ENCODE measurements around the gene RAB11FIP3. TPM values are rescaled to one million over a fixed set of nuclear protein-coding genes. Genes with fewer than 3 reads are reported as not detected.

RAB11FIP3 gene, protein sequence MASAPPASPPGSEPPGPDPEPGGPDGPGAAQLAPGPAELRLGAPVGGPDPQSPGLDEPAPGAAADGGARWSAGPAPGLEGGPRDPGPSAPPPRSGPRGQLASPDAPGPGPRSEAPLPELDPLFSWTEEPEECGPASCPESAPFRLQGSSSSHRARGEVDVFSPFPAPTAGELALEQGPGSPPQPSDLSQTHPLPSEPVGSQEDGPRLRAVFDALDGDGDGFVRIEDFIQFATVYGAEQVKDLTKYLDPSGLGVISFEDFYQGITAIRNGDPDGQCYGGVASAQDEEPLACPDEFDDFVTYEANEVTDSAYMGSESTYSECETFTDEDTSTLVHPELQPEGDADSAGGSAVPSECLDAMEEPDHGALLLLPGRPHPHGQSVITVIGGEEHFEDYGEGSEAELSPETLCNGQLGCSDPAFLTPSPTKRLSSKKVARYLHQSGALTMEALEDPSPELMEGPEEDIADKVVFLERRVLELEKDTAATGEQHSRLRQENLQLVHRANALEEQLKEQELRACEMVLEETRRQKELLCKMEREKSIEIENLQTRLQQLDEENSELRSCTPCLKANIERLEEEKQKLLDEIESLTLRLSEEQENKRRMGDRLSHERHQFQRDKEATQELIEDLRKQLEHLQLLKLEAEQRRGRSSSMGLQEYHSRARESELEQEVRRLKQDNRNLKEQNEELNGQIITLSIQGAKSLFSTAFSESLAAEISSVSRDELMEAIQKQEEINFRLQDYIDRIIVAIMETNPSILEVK
- polyA plus RNA-seq (2011; rRNA removed): 6.7 and 9.7 TPM in 2 replicates
- 17.3 and 21.6 TPM in 2 replicates for polyA plus RNA-seq (2012; cell fraction: cytosol; rRNA removed)
- polyA plus RNA-seq (2012; cell fraction: nucleus; rRNA removed): 51.0 and 56.1 TPM in 2 replicates
- 18.0 to 19.1 TPM (median 18.4 TPM) in 3 replicates for polyA plus RNA-seq (2017; fragmentation: RNase III; extraction: RNeasy Plus Mini Kit Qiagen cat#74134 plus additional on column Dnase treatment)
- 6.0 and 7.3 TPM in 2 replicates for polyA minus RNA-seq (2011; rRNA and poly(A)+ RNA removed)

DNA sequence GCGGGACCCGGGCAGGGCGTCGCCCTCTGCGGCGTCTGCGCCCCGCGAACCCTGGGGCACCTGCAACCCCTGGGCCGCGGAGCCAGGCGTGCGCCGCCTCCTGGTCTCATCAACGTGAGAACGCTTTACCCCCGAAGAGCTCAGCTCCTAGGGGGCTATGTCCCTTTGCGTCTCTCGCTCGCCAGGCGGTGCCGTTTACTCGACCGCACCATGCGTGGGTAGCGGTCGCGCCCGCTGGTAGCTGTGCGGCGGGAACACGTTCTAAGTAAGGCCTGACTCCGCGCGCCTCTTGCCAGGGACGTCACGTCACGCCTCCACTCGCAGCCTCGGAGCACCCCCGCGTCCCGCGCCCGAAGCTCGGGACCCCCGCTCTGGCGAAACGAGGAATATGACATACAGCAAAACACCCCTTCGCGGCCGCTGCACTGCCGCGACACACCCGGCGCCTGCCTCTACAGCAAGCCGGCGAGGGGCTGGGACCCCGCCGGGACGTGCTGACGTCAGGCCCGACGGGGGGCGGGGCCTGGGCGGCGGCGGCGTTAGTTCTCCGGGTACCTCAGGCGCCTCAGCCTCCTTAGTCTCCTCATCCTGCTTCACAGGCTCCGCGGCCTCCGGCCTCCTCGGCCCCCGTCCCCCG, at the start of gene RAB11FIP3:
Gene RAB11FIP3, plus strand, starts transcription at position 568 of the 637 bp plus-strand sequence. CDS start 358 bp downstream, outside the sequence.
- ChIA-PET CTCF (interaction anchor here (0.6 to 4.0 kb wide), 8 partner anchors 24 to 141 kb away, joined by 3 to 14 read pairs (median 4); partner anchors contain the start of genes DECR2 and NHLRC4), POLR2A (interaction anchor here (1.5 to 2.0 kb wide), 2 partner anchors 24 to 102 kb away, joined by 4 to 5 read pairs; partner anchors contain the start of genes CAPN15 and DECR2)
- Histone ChIP-seq H3K4me1 (peaks cover 24% of the 10 kb centered on the region), H3K27ac (peak within 1 kb of the TSS; percentile 85 to 91), H3K4me3 (peak within 1 kb of the TSS; percentile 72), H3K4me2 (peak within 1 kb of the TSS; percentile 91), H3K9me3 (no peaks in the 10 kb centered on the region)
- ATAC-seq (peak; percentile 86 to 91), FAIRE-seq (no peak), DNase-seq (ENCODE audit: low read depth in 1 of 2, low spot score in 1 of 2) (peak; percentile 82 to 87)
- WGBS (ENCODE audit: missing lambda C conversion rate): 26% methylated on average over 11 of the region's 77 CpGs
- 0 out of 2 replicates have a peak, but pooled peaks have one; percentile 79 for TF ChIP-seq RNF2 (IDR thresholded peaks at IDR 0.05; ENCODE audit: borderline replicate concordance, low read depth)
- 0 out of 2 replicates have a peak, but pooled peaks have one; percentile 35 for TF ChIP-seq MYC (IDR thresholded peaks at IDR 0.05; ENCODE audit: borderline replicate concordance, low read length)
- TF ChIP-seq EP300 (IDR thresholded peaks at IDR 0.05): no peak
- no peak for TF ChIP-seq MAZ (IDR thresholded peaks at IDR 0.05; ENCODE audit: borderline replicate concordance, low read depth, low read length)
- TF ChIP-seq POLR2A (IDR thresholded peaks at IDR 0.05; ENCODE audit: low read length): peak; percentile 79
- TF ChIP-seq, protein P1, sequence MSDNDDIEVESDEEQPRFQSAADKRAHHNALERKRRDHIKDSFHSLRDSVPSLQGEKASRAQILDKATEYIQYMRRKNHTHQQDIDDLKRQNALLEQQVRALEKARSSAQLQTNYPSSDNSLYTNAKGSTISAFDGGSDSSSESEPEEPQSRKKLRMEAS (IDR thresholded peaks at IDR 0.05): peak; percentile 75
- TF ChIP-seq, protein P2, sequence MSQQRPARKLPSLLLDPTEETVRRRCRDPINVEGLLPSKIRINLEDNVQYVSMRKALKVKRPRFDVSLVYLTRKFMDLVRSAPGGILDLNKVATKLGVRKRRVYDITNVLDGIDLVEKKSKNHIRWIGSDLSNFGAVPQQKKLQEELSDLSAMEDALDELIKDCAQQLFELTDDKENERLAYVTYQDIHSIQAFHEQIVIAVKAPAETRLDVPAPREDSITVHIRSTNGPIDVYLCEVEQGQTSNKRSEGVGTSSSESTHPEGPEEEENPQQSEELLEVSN (IDR thresholded peaks at IDR 0.05; ENCODE audit: borderline replicate concordance, low read depth): peak; percentile 92
- TF ChIP-seq ZNF302 (CRISPR knock-in tag; IDR thresholded peaks at IDR 0.05): no peak
- TF ChIP-seq, protein P3, sequence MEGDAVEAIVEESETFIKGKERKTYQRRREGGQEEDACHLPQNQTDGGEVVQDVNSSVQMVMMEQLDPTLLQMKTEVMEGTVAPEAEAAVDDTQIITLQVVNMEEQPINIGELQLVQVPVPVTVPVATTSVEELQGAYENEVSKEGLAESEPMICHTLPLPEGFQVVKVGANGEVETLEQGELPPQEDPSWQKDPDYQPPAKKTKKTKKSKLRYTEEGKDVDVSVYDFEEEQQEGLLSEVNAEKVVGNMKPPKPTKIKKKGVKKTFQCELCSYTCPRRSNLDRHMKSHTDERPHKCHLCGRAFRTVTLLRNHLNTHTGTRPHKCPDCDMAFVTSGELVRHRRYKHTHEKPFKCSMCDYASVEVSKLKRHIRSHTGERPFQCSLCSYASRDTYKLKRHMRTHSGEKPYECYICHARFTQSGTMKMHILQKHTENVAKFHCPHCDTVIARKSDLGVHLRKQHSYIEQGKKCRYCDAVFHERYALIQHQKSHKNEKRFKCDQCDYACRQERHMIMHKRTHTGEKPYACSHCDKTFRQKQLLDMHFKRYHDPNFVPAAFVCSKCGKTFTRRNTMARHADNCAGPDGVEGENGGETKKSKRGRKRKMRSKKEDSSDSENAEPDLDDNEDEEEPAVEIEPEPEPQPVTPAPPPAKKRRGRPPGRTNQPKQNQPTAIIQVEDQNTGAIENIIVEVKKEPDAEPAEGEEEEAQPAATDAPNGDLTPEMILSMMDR (IDR thresholded peaks at IDR 0.05): peak; percentile 17; the same call in 1 of the 3 replicates
- TF ChIP-seq HDAC2 (IDR thresholded peaks at IDR 0.05): peak; percentile 41; the same call in 1 of the 2 replicates
- peak in 1 of 2 experiments; percentile 86; a peak in 3 of 5 replicates for TF ChIP-seq JUN (IDR thresholded peaks at IDR 0.05)
- 0 out of 3 replicates have a peak, but pooled peaks have one; percentile 3 for TF ChIP-seq SMC3 (IDR thresholded peaks at IDR 0.05)

DNA sequence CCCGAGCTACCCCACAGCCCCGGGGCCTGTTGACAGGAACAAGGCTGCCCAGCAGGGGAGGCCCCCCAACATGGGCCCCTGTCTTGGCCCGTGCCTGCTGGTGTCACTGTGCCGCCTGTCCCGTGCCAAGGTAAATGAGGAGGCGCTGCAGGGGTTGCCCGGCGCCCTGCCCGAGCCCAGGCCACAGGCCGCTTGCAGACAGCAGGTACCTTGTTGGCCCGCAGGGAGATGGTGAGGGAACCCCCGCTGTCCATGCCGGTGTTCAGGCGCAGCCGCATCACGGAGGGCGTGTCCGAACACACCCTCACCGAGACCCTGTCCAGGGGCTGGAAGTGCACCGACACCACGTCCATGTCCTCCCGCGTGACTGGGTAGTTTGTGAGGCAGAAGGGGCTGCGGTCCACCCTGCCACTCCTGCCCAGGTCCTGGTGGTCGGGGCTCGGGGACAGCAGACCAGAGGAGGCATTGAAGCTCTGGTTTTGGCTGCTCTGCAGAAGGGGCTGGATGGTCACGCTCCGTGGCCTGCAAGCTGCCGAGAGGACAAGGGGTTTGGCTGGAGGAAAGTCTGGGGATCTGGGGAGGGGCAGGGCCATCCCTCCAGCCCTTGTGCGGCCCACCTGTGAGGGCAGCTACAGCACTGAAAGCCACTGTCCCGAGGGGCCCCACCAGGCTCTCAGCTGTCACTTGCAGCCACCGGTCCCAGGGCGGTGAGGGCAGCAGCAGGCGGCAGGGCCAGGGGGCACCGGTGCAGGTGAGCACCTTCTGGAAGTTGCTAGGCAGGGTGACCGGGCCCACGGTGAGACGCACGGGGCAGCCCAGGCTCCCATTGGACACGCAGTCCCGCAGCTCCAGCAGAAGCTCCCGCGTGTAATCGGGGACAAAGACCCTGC, 49.3 kb upstream of the RAB11FIP3 start:
- FAIRE-seq (no peak), ATAC-seq (no peak), DNase-seq (ENCODE audit: low read depth in 1 of 2, low spot score in 1 of 2) (no peak)
- WGBS (ENCODE audit: missing lambda C conversion rate): 86% methylated on average over 17 of the region's 44 CpGs
- H3K4me1 ChIP-seq: peaks cover 6% of the 10 kb centered on the region; the same call in 2 of the 3 replicates
- no peaks in the 10 kb centered on the region for H3K9me3 ChIP-seq
- no peak overlapping the region for H3K4me3 ChIP-seq
- POLR2A ChIA-PET: no interaction called here
- H3K4me2 ChIP-seq: no peak overlapping the region
- CTCF ChIA-PET: interaction anchor here (0.6 to 3.2 kb wide), 2 partner anchors 11 to 14 kb away, joined by 4 to 16 read pairs; no protein-coding TSS in a partner anchor
- TF ChIP-seq CBX2 (IDR thresholded peaks at IDR 0.05; ENCODE audit: borderline replicate concordance, low read depth): no peak
- no peak for TF ChIP-seq SREBF2 (IDR thresholded peaks at IDR 0.05)
- TF ChIP-seq CBX8 (IDR thresholded peaks at IDR 0.05): no peak
- no peak for TF ChIP-seq NFE2L2 (conservative IDR thresholded peaks at IDR 0.05; ENCODE audit: low read length)
- TF ChIP-seq, protein P4, sequence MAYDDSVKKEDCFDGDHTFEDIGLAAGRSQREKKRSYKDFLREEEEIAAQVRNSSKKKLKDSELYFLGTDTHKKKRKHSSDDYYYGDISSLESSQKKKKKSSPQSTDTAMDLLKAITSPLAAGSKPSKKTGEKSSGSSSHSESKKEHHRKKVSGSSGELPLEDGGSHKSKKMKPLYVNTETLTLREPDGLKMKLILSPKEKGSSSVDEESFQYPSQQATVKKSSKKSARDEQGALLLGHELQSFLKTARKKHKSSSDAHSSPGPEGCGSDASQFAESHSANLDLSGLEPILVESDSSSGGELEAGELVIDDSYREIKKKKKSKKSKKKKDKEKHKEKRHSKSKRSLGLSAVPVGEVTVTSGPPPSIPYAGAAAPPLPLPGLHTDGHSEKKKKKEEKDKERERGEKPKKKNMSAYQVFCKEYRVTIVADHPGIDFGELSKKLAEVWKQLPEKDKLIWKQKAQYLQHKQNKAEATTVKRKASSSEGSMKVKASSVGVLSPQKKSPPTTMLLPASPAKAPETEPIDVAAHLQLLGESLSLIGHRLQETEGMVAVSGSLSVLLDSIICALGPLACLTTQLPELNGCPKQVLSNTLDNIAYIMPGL (CRISPR knock-in tag; IDR thresholded peaks at IDR 0.05; ENCODE audit: borderline replicate concordance): no peak
- H3K27ac ChIP-seq: no peak overlapping the region

Measured in A549 (cell line).